Psoas muscle (tissue), 8 donors: Measurements from ENCODE around the gene COL13A1. TPM values are rescaled to one million over a fixed set of nuclear protein-coding genes. Genes with fewer than 3 reads are reported as not detected.

ENCODE experiments used
- ATAC-seq, 4 donors: fragments of 200-7000 bp; cut with Tn5 transposase; one replicate each; pipeline ENCODE4 v1.9.1; 2020; ENCODE audit warnings: moderate library complexity in 3 of 4, mild to moderate bottlenecking in 2 of 4
- DNase-seq, 2 donors: peaks; one replicate each; pipeline ENCODE4 v3.0.0-alpha.2; 2020
- H3K27ac ChIP-seq: fragments of 200-600 bp; one replicate; pipeline ENCODE4 v1.8.0; 2022
- H3K27me3 ChIP-seq, 3 donors: fragments of 200-600 bp in 1 of 3; one replicate each; pipeline versions ENCODE4 v1.6.1 to v1.8.0; 2013 to 2022; ENCODE audit warnings: low read length in 2 of 3, mild to moderate bottlenecking in 2 of 3, moderate library complexity in 1 of 3; ENCODE audit not compliant: insufficient read depth in 3 of 3
- H3K36me3 ChIP-seq, 2 donors: fragments of 200-600 bp in 1 of 2; one replicate each; pipeline versions ENCODE4 v1.6.1 to v1.8.0; 2013 to 2022; ENCODE audit warnings: low read depth in 1 of 2, mild to moderate bottlenecking in 1 of 2, moderate library complexity in 1 of 2; ENCODE audit not compliant: insufficient read depth in 1 of 2
- H3K4me1 ChIP-seq: fragments of 200-600 bp; one replicate; pipeline ENCODE4 v1.8.0; 2022
- H3K4me3 ChIP-seq: fragments of 200-600 bp; one replicate; pipeline ENCODE4 v1.8.0; 2022; ENCODE audit warnings: mild to moderate bottlenecking
- H3K9me3 ChIP-seq: fragments of 200-600 bp; one replicate; pipeline ENCODE4 v1.8.0; 2022
- WGBS, 3 donors: extraction: QIAGEN DNeasy Blood & Tissue Kit; methylation state at CpG; one replicate each; pipeline versions ENCODE4 v1.1.6 to v1.1.7; 2013; 5-methylcytosine and 5-hydroxymethylcytosine counted together
- intact Hi-C, 2 donors: fragments of 100-400 bp; cut with DNase I; formaldehyde crosslinking; loops; one replicate each; pipeline versions ENCODE4 v1.11.0 to v1.14.2; 2022
- polyA plus RNA-seq, 3 donors: library from polyadenylated mRNA; stranded (reverse); fragments of 200-250 nt; gene quantifications; one replicate each; pipeline ENCODE4 v1.2.3, GENCODE V29; 2013
- total RNA-seq, 4 donors: library from RNA; stranded (reverse); fragmentation: NEBNext Ultra II Directional in 2 of 4; extraction: Animal tissue kit (Norgen Biotek cat#: 25700) in 2 of 4; gene quantifications; one replicate each; pipeline versions ENCODE4 v1.2.1 to v1.2.4, GENCODE V29; 2021 to 2023
- TF ChIP-seq, protein P1 (sequence below): fragments of 200-600 bp; IDR thresholded peaks from one replicate; pipeline ENCODE4 v1.8.0; 2022; ENCODE audit warnings: antibody characterized with exemption
- donor health status: healthy with polysubstance abuse.
- donor health status: DM: no; HTN: no; CAD: no; lungs with moderate emphysema.
- donor health status: Bipolar disorder and iron deficiency.
- donor health status: healthy.
- donor health status: DM: yes; HTN: yes; CAD: no.
- donor health status: DM: no; HTN: no; CAD: no.
- donor health status: DM: no; HTN: no; CAD: no.
- donor health status: DM: yes; HTN: yes; CAD: no.

The COL13A1 gene
- total and polyA plus RNA-seq, 7 donors, result 0.35 to 10.7 (median 2.6) TPM

- H3K4me3 ChIP-seq, result no peak overlapping the region
- DNase-seq (no peak), ATAC-seq (no peak)
- TF ChIP-seq, protein P1, sequence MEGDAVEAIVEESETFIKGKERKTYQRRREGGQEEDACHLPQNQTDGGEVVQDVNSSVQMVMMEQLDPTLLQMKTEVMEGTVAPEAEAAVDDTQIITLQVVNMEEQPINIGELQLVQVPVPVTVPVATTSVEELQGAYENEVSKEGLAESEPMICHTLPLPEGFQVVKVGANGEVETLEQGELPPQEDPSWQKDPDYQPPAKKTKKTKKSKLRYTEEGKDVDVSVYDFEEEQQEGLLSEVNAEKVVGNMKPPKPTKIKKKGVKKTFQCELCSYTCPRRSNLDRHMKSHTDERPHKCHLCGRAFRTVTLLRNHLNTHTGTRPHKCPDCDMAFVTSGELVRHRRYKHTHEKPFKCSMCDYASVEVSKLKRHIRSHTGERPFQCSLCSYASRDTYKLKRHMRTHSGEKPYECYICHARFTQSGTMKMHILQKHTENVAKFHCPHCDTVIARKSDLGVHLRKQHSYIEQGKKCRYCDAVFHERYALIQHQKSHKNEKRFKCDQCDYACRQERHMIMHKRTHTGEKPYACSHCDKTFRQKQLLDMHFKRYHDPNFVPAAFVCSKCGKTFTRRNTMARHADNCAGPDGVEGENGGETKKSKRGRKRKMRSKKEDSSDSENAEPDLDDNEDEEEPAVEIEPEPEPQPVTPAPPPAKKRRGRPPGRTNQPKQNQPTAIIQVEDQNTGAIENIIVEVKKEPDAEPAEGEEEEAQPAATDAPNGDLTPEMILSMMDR, result no peak
- no peak overlapping the region for H3K27ac ChIP-seq
- intact Hi-C loops, result no loop called here
- WGBS, 3 donors, result 97 to 98% (median 98%) methylated on average over 4 of the region's 4 CpGs
- H3K36me3 ChIP-seq, result peaks cover 0 to 12% of the 10 kb centered on the region in 2 donors
- peaks cover 14% of the 10 kb centered on the region for H3K4me1 ChIP-seq
- no peaks in the 10 kb centered on the region for H3K27me3 ChIP-seq
- H3K9me3 ChIP-seq, result no peaks in the 10 kb centered on the region
Observed at GRCh38 chr10:69906425-69906824, 104.7 kb downstream of the COL13A1 start.

DNA sequence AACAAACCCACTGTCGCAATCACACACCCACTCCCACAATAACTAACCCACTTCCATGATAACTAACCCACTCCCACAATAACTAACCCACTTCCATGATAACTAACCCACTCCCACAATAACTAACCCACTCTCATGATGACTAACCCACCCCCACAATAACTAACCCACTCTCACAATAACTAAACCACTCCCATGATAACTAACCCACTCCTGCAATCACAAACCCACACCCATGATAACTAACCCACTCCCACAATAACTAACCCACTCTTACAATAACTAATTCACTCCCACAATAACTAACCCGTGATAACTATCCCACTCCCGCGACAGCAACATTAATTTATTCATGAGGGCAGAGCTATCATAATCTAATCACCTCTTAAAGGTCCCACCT, 105.8 kb downstream of the COL13A1 start:
- ATAC-seq (no peak), DNase-seq (no peak)
- intact Hi-C loops, result no loop called here
- Histone ChIP-seq H3K27me3 (no peaks in the 10 kb centered on the region), H3K27ac (no peak overlapping the region), H3K4me3 (no peak overlapping the region), H3K36me3 (peaks cover 0 to 12% of the 10 kb centered on the region in 2 donors), H3K9me3 (no peaks in the 10 kb centered on the region), H3K4me1 (peaks cover 14% of the 10 kb centered on the region)
- 93 to 94% (median 93%) methylated on average over 4 of the region's 4 CpGs for WGBS, 3 donors
- TF ChIP-seq, protein P1, result no peak

DNA sequence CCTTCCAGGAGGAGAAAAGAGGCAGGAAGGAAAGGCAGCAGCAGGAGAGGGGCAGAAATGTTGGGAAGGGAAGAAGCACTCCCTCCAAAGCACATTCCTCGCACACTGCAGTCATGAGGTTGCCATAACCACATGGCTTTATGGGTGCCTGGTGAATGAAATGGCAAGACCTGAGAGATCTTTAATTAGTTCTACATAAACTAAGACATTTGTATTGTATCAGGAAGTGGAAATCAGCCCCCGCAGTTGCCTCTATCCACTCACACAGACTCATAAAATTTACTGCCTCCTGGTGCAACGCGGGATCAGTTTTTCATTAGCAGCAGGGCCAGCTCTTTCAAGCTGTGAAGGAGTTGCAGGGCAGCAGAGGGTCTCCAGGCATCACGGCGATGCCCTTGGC, 106.4 kb downstream of the COL13A1 start:
- Histone ChIP-seq H3K4me3 (no peak overlapping the region), H3K36me3 (peaks cover 0 to 12% of the 10 kb centered on the region in 2 donors), H3K4me1 (peaks cover 14% of the 10 kb centered on the region), H3K27me3 (no peaks in the 10 kb centered on the region), H3K27ac (no peak overlapping the region), H3K9me3 (no peaks in the 10 kb centered on the region)
- intact Hi-C loops, result no loop called here
- WGBS, 3 donors, result 69 to 82% (median 80%) methylated on average over 6 of the region's 6 CpGs
- no peak for DNase-seq
- ATAC-seq, result no peak
- TF ChIP-seq, protein P1, result no peak

DNA sequence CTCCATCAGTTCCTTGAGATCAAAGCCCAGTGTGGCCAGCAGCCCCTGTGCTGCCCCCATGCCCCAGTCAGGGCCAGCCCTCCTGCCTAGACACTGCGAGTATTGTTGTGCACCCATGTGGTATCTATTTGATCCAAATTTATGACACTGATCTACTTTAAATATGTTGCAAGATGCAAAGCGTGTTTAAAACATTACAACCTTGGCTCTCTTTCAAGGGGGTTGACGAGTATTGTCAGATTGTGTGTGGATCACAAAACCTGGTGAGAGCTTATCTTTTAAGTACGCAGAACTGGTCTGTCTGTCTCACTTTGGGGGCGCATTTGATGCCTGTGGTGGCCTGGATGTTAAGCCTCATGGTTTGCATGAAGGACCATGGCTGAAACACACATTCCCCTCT, 108.9 kb downstream of the COL13A1 start:
- no peak overlapping the region for H3K4me3 ChIP-seq
- DNase-seq (no peak), ATAC-seq (no peak)
- peaks cover 18% of the 10 kb centered on the region for H3K4me1 ChIP-seq
- H3K36me3 ChIP-seq, result peaks cover 0 to 3% of the 10 kb centered on the region in 2 donors
- 85 to 91% (median 89%) methylated on average over 5 of the region's 5 CpGs for WGBS, 3 donors
- H3K27ac ChIP-seq, result no peak overlapping the region
- no peaks in the 10 kb centered on the region for H3K27me3 ChIP-seq
- TF ChIP-seq, protein P1, result no peak
- intact Hi-C loops, result loop anchor here (5.0 to 10.0 kb wide), 3 partner anchors 126 to 263 kb away; no protein-coding TSS in a partner anchor
- H3K9me3 ChIP-seq, result no peaks in the 10 kb centered on the region
